GM19351 (cell line): ENCODE measurements around the gene CDK5RAP3.
"Not testable (repeated sequence)": the region's sequence is repeated elsewhere in the genome, so short reads cannot be mapped to it uniquely, and the experiment has no call there.

Experiments used
- ATAC-seq: cut with Tn5 transposase; IDR thresholded peaks from one replicate; pipeline ENCODE4 v1.9.1; 2021; ENCODE audit warnings: mild to moderate bottlenecking, moderate library complexity; ENCODE audit not compliant: unreplicated experiment

Gene CDK5RAP3

GRCh38 chr17:47973541-47973940, 2.6 kb downstream of the CDK5RAP3 start:
- no peak for ATAC-seq

GRCh38 chr17:47975189-47975822, 4.4 kb downstream of the CDK5RAP3 start:
- no peak for ATAC-seq

GRCh38 chr17:47975823-47976205, 4.9 kb downstream of the CDK5RAP3 start:
- ATAC-seq: no peak

GRCh38 chr17:47978324-47978723, 7.4 kb downstream of the CDK5RAP3 start:
- ATAC-seq: no peak

- no peak for ATAC-seq
Measured at GRCh38 chr17:47980541-47980940, 9.6 kb downstream of the CDK5RAP3 start.

- no peak for ATAC-seq
Measured at GRCh38 chr17:47981462-47981861, 10.5 kb downstream of the CDK5RAP3 start.

GRCh38 chr17:47982091-47982617, 11.2 kb downstream of the CDK5RAP3 start:
- ATAC-seq: no peak

DNA sequence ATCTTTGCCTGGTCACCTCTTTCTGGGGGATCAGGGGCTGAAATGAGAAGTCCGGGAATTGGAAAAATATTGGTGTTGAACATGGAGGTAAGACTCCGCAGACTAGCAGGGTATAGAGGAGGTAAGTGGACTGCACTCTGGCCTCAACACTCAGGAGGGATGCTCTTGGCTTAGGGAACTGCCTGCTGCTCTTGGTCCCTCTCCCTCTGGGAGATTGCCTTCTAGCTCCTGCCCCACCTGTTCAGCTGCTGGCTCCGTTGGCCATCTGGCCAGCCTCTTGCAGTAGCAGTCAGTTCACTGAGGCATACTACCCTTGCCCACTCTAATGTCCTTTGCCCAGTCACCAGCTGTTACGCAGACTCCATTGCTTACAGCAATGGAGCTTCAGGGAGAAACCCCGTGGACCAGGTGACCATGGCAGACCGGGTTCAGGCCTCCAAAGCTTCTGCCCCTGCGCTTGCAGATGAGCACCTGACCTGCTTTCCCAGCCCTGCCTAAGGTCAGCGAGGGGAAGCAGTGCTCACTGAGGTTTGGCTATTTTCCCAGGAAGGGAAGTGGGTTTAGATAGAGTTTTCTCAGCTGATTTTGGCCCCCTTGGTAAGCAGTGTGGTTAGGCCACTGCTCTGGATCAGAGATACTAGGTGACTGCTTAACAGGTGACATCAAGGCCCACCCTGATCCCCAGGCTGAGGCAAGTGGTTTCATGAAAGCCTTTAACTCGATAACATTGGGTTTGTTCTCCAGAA, 11.9 kb downstream of the CDK5RAP3 start:
- ATAC-seq: no peak

- ATAC-seq: no peak
Measured at GRCh38 chr17:47983492-47984223, 12.7 kb downstream of the CDK5RAP3 start.

GRCh38 chr17:47986520-47986919, 15.6 kb downstream of the CDK5RAP3 start:
- no peak for ATAC-seq

- ATAC-seq: no peak
Measured at GRCh38 chr17:47987240-47987835, 16.4 kb downstream of the CDK5RAP3 start.

DNA sequence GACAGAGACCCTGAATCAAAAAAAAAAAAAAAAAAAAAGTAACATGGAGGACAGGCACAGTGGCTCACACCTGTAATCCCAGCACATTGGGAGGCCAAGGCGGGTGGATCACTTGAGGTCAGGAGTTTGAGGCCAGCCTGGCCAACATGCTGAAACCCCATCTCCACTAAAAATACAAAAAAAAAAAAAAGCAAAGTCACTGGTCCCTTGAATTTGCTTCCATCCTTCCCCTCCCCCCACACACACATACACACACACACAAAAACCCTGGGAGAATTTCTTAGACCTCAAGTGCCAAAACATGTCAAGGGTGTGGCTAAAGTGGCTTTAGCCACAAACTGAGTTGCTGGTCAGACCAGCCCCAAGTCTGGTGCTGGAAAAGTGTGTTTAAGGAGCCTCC, 17.5 kb downstream of the CDK5RAP3 start:
- ATAC-seq: not testable (repeated sequence)

GRCh38 chr17:47989159-47989558, 18.2 kb downstream of the CDK5RAP3 start:
- no peak for ATAC-seq

DNA sequence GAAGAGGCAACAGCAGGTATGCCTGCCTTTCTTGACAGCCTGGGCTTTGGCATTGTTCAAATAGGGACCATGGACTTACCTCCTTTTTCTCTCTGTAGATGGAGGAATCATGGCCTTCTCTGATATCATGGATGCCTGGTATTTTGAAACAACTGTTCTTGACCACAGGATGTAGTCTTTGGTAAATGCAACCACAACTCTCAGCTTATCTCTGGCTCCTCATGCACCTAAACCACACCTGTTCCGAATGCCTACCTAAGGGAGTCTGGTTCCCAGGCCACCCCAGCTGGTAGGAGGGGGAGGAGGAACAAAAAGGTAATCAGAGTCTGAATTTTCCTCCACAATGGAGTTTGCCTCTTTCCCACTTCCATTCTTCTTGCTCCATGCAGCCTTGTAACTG, 18.8 kb downstream of the CDK5RAP3 start:
- ATAC-seq: no peak

- no peak for ATAC-seq
Measured at GRCh38 chr17:47990962-47991731, 20.2 kb downstream of the CDK5RAP3 start.

DNA sequence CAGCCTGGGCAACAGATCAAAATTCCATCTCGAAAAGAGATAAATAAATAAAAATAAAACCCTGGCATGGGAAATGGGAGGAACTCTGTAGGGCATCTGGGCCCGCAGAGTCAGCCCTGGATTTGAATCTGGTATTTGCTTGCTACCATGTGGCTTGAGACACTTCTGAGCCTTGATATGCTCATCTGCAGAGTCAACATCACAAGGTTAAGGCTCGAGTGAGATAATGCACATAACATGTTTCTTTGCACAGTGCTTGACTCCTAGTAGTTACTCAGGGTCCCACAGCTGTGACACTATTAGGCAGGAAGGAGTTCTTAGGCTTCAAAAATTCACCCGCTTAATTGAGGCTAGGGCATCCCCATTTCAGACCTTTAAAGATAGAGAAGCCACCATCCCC, 21.3 kb downstream of the CDK5RAP3 start:
- ATAC-seq: no peak

DNA sequence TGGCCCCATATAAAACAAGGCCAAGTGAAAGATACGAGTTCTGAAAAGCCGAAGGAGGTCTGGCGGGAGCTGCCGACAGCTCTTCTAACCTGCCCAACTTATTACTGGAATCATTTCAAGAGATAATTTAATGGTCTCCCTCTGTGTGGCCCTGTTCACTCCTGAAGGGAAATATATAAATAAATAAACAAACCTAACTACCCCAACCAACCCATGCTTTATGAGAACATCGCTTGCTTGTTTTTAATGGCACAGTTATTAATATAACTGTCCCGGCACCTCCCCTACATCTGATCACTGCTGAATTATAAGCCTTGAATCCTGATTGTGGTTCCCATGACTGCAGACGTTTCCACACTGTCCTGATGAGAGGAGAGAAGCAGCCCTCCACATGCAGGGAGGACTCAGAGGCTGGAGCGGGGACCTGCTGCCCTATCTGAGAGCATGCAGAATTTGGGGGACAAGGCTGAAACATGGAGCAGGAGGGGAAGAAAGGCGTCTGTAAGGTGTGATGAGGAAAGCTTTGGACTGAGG, 22.2 kb downstream of the CDK5RAP3 start:
- no peak for ATAC-seq

DNA sequence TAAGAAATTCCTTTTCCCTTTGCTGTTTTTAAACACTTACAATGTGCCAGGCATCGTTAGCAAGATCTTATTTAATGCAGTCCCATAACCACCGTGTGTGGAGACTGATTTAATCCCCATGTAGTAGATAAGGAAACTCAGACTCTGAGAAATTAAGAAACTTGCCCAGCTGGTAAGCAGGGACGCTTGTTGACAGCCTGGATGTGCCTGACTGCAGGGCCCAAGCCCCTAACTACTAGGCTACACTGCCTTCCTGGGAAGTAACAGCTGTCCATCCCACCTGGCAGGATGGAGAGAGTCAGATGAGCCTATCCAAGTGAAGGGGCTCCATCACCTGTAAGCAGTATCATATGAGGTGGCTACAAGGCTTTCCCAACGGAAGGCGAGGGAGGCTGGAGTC, 23.1 kb downstream of the CDK5RAP3 start:
- no peak for ATAC-seq

DNA sequence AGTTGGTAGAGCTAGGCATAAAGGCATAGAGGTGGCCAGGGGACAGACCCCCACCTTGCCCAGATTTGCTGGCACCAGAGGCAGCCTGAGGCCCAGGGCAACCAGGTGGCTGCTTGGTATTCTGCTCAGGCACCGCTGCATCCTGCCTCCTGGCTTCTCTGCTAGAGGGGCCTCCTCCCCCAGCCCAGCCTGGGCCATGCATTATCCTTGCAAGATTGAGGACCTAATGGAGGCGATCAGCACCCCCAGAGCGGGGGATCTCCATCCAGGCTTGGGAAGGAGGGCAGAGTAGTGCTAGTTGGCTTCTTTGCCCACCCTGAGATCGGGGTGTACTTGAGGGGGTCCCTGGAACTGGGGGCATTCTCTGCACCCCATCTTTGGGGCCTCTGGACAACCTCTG, 23.8 kb downstream of the CDK5RAP3 start:
- ATAC-seq: no peak

DNA sequence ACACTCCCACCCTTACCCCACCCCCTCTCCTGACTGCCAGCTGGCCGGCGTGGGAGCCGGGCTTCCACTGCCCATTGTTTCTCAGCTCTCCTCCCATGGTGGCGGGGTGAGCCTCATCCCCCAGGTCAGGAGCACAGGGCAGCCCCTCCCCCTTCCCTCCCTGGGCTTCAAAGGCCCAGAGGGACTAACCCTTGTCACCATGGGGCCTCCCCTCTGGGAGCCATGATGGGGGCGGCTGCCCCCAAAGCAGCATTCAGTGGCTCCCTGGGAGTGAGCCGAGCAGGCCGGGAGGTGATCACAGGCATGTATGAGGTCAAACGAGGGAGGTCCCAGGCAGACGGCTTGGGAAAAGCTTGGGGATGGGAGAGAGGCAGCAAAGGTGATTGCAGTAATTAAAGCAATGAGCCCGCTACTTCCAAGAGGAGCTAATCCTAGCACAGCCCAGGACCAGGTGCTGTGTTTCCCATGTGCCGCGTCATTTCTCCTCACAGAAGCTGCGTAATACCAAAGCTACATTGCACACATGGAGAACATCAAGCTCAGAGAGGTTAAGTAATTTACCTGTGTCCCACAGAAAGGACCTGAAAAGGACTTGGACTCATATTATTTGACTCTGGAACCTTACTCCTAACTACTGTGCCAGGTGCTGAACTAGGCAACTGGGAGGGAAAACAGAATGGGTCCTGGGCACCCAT, 24.5 kb downstream of the CDK5RAP3 start:
- ATAC-seq: no peak
